Left renal cortex interstitium (tissue), 4 donors: ENCODE data around the gene TMEM131L. TPM values are rescaled to one million over a fixed set of nuclear protein-coding genes. Genes with fewer than 3 reads are reported as not detected.
"Not testable (repeated sequence)": the region's sequence is repeated elsewhere in the genome, so short reads cannot be mapped to it uniquely, and the experiment has no call there.

Experiments
- DNase-seq, 4 donors: peaks; one replicate each; pipeline ENCODE4 v3.0.0-alpha.2; 2013; ENCODE audit warnings: low read depth in 4 of 4, low spot score in 2 of 4, missing footprints in 1 of 4
- polyA plus RNA-seq, 4 donors: library from polyadenylated mRNA; unstranded; fragments of 120-200 nt; gene quantifications; one replicate each; pipeline ENCODE4 v1.2.1, GENCODE V29; 2013; ENCODE audit not compliant: insufficient read length in 4 of 4

The TMEM131L gene, protein sequence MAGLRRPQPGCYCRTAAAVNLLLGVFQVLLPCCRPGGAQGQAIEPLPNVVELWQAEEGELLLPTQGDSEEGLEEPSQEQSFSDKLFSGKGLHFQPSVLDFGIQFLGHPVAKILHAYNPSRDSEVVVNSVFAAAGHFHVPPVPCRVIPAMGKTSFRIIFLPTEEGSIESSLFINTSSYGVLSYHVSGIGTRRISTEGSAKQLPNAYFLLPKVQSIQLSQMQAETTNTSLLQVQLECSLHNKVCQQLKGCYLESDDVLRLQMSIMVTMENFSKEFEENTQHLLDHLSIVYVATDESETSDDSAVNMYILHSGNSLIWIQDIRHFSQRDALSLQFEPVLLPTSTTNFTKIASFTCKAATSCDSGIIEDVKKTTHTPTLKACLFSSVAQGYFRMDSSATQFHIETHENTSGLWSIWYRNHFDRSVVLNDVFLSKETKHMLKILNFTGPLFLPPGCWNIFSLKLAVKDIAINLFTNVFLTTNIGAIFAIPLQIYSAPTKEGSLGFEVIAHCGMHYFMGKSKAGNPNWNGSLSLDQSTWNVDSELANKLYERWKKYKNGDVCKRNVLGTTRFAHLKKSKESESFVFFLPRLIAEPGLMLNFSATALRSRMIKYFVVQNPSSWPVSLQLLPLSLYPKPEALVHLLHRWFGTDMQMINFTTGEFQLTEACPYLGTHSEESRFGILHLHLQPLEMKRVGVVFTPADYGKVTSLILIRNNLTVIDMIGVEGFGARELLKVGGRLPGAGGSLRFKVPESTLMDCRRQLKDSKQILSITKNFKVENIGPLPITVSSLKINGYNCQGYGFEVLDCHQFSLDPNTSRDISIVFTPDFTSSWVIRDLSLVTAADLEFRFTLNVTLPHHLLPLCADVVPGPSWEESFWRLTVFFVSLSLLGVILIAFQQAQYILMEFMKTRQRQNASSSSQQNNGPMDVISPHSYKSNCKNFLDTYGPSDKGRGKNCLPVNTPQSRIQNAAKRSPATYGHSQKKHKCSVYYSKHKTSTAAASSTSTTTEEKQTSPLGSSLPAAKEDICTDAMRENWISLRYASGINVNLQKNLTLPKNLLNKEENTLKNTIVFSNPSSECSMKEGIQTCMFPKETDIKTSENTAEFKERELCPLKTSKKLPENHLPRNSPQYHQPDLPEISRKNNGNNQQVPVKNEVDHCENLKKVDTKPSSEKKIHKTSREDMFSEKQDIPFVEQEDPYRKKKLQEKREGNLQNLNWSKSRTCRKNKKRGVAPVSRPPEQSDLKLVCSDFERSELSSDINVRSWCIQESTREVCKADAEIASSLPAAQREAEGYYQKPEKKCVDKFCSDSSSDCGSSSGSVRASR (N-terminal part only)
- polyA plus RNA-seq, result 10 to 100 TPM; 22.6 to 32.0 (median 27.5) TPM

DNA sequence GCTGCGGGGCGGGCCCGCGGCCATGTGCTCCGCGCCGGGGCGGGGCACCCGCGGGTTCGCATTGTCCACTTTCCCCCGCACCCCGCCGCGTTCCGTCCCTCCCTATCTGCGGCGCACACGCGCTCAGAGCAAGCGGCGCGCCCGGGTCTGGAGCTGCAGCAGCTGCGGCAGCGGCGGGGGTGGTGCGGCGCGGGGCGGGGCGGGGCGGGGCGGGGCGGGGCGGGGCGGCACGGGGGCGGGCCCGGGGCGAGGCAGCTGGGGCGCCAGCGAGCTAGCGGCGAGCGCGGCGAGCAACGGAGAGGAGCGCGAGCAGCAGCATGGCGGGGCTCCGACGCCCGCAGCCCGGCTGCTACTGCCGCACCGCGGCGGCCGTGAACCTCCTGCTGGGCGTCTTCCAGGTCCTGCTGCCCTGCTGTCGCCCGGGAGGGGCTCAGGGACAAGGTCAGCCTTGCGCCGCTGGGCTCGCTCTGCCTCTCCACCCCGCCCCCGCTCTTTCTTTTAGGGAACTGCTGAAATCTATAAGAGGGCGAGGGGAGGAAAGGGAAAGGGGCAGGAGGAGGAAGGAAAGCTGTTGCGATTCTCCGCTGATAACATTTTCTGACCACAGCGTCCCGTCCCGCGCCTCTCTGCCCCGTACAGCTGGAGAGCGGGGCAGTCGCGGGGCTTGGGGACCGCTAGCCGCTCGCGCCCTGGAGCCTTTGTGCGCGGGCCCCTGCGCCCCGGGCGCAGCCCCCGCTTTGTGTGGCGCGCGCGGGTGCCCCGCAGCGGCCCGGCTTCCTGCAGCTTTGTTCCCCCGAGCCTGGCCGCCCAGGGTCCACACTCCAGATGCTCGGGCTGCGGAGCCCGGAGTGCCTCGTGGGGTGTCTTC is at the start of gene TMEM131L:
TMEM131L (plus strand) TSS at position 280 of the 868 bp plus-strand sequence; CDS start at position 318, 38 bp downstream.
- peak in 1 of 4 donors; percentile 74 for DNase-seq

DNA sequence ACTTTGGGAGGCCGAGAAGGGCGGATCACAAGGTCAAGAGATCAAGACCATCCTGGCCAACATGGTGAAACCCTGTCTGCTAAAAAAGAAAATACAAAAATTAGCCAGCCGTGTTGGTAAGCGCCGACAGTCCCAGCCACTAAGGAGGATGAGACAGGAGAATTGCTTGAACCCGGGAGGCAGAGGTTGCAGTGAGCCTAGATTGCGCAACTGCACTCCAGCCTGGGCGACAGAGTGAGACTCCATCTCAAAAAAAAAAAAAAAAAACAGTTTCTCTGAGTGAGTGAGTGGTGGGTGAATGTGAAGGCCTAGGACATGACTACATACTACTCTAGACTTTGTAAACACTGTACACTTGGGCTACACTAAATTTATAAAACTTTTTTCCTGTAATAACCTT is 49.7 kb upstream of the TMEM131L start:
- not testable (repeated sequence) for DNase-seq

DNA sequence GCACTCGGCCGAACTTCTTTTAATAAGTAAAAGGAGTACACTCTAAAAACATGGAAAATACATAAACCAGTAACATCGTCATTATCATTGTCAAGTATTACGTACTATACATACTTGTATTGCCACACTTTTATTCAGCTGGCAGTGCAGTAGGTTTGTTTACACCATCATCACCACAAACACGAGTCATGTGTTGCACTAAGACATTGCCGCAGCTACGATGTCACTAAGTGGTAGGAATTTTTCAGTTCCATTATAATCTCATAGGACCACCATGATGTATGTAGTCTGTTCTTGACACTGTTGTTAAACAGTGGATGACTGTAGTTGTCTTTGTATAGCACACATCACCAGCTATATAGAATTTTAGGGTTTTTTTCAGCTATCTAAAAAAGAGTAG is 48.0 kb upstream of the TMEM131L start:
- no peak for DNase-seq

DNA sequence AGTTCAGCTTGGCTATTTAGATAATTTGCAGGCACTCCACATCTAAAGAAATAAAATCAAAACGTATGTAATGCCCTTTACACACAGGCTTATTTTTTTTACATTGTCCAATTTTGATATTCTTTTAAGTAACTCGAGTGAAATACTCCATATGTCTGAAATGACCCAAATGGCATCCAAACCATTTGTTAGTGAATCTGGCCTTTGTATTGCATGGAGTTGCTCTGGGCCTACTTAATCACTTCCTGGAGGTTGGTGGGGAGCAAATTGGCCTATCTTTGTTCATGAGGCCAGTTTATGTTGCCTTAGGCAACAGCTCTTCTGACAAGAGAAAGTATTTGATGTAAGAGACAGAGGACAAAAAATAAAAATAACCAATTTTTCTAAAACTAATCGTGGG is 47.6 kb upstream of the TMEM131L start:
- DNase-seq, result no peak

DNA sequence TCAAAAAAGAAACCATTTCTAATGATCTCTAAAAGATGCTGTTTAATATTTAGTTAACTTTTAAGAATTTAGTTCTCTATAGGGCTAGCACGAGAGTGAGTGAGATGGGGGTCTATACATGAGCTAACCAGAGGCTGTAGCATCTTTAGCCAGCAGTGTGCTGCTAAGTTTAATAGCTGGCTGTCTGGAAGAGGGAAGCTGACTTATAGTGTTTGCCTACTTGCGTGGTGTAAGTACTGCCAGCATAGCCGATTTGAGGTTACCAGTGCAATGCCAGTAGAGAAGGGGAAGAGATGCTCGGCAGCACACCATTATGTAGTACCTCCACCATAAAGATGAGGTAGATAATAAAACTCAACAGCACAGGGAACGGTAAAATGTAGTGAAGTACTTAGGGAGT is 47.1 kb upstream of the TMEM131L start:
- no peak for DNase-seq

DNA sequence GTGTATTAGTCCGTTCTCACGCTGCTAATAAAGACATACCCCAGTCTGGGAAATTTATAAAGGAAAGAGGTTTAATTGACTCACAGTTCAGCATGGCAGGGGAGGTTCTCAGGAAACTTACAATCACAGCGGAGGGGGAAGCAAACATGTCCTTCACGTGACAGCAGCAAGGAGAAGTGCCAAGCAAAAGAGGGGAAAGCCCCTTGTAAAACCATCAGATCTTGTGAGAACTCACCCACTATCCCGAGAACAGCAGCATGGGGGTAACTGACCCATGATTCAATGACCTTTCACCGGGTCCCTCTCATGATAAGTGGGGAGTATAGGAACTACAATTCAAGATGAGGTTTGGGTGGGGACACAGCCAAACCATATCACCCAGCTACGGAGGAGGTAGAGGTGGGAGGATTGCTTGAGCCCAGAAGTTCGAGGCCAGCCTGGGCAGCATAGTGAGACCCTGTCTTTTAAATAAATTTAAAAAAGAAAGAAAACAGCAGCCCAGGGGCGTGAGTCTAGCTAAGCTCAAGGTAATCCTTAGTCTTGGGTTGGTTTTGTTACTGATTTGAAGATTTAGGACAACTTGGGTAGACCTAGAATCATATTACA is 46.4 kb upstream of the TMEM131L start:
- DNase-seq, result no peak

DNA sequence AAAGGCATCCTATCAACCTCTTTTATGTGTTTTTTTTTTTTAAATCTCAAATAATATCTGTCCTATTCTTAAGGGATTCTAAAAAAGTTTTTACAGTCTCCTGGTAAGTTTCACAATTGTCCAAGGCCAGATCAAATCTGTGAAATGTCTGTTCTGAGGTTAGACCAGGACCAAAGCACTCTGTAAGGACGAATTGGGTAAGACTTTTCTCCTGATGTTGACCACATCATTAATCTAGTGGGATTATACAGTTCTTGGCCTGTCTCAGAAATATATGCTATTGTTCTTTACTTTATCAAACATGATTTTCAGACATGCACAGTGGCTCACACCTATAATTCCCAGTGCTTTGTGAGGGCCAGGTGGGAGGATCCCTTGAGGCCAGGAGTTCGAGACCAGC is 45.8 kb upstream of the TMEM131L start:
- no peak for DNase-seq

DNA sequence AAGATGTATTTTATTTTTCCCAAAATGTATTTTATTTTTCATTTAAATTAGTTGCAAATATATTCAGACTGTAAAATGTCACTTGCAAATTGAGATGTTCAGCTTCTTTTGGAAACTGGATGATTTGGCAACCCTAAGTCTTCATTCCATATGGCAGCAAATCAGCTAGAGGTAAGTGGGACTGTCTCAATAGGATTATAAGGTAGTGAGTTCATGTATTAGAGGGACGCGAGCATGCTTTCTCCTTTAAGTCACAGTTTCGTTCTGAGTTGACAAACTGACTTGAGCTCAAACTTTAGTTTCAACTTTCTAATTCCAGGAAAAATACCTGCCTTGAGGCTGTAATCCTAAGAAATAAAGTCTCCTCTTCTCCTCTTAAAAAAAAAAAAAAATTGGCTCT is 44.2 kb upstream of the TMEM131L start:
- no peak for DNase-seq

DNA sequence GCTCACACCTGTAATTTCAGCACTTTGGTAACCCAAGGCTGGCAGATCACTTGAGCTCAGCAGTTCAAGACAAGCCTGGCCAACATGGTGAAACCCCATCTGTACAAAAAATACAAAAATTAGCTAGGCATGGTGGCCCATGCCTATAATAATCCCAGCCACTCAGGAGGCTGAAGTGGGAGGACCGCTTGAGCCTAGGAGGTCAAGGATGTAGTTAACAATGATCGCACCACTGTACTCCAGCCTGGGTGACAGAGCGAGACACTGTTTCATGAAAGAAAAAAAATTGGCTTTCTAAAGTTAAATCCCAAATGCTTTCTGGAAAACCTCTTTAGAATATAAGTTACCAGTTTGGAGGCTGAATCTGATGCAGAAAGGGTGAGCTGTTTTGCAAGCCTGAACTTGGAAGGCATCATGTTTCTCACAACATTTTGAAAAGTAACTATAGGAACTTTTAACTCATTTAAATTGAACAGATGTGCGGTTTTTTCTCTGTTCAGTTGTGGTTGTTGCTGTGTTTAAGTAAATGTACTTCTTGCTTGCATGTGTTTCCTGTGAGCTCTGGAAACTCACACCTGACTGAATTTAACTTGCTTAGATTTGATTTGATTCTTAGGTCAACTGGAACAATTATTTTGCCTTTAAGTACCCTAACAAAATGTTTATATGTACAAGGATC is 39.8 kb upstream of the TMEM131L start:
- DNase-seq, result no peak

DNA sequence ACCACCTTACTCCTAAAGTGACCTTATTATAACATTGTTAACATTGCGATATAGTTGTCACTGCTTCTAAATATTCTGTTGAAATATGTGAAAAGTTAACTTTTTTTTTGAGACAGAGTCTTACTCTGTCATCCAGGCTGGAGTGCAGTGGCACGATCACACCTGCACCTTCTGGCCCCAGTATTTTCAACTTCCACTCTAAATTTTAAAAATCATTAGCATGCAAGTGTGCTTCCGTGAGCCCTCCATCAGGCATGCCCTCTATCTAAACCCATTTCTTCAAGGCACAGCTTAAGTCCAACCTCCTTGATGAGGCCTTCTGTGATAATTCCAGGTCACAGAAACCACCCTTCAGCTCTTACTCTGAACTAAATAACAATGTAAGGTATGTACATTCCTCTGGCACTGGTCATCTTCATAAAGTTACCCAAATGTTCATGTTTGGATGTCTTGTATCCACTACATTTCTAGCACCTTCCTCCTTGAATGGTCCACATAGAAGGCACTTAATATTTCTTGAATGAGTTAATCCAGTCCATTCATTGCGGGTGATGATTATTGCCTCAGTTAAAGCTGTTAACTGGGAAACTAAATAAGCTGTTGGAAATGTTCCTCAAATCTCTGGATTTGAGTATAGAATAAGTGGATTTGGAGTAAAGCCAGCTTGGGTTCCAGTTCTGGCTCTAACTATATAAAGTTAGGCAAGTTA is 38.6 kb upstream of the TMEM131L start:
- no peak for DNase-seq

DNA sequence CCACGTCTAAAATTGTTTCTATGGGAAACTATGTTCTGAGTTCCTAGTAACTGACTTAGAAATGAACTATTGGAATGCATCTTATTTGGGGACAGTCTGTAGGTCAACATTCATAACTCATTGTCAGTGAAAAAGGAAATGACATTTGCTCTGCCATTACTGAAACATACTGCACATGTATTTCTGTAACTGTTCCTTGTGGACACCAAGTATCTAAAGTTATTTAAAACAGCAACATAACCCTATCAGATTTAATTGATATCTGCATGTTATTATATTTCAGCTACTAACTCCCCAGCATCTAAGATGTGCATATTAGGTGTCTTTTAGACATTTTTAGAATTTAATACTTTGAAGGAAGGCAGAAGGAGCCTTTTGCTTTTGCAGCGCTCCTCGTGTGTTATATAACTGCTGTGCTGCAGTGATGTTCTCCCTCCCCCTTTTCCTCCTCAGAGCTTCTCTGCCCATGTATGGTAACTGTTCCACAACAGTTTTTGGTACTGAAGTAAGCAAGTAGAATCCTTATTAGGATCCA is 37.2 kb upstream of the TMEM131L start:
- DNase-seq, result peak in 2 of 4 donors; percentile 51 to 64

DNA sequence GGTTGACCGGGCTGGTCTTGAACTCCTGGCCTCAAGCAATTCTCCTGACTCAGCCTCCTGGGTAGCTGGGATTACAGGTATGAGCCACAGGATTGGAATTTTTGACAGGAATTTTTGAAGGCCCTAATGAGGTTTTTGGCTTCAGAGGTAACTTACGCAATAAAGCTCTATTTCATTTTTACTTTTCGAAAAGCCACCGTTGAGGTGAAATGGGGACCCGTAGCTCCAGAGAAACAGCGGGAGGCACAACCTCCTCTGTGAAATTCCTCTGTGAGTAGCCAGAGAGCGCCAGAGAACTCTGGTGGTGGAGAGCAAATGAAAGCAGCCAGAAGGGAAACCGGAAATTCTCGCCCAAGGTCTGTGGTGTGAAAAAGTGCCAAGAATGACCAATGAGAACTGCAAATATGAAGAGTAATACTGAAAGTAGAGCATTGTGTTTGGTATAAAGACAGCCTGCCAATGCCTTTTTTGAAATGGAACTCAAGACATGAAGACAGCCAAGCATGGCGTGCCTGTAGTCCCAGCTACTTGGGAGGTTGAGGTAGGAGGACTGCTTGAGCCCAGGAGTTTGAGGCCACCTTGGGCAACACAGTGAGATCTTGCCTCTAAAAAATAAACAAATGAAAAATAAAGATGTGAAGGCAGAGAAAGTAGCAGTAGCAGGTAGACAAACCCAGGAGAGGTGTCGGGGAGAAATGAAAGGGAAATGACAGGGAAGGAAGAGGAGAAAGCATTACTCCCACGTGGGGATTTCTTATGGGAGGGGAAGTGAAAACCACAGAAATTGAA is 33.0 kb upstream of the TMEM131L start:
- DNase-seq, result no peak

DNA sequence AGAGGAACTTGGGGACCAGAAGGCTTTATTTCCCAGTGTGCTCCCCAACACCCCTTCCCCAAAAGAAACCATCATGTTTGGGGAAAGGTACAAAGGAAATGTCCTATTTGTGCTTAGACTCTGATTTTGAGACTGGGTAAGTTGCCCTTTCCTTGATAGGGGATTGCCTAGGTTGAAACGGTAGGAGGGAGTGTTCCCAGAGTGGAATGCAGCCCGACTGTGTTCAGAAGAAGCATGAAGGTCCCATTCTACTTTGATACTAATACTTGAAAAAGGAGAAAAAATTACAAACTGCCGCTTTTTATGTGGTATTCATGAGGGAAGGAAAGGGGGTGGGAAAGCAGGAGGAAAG is 32.4 kb upstream of the TMEM131L start:
- no peak for DNase-seq

DNA sequence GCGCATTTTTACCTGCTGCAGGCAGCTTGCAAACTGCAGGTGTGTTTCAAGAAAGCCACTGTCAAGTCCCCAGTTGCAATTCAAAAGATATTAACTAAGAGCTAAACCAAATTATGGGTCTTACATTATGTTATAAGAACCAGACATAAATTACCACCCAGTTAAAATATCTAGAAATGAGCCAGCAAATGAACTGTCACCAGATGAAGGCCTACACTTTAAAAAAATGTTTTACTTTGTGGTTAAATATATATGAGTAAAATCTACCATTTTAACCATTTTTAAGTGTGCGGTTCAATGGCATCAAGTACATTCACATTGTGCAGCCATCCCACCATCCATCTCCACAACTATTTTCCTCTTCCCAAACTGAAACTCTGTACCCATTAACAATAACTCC is 32.0 kb upstream of the TMEM131L start:
- DNase-seq, result no peak

DNA sequence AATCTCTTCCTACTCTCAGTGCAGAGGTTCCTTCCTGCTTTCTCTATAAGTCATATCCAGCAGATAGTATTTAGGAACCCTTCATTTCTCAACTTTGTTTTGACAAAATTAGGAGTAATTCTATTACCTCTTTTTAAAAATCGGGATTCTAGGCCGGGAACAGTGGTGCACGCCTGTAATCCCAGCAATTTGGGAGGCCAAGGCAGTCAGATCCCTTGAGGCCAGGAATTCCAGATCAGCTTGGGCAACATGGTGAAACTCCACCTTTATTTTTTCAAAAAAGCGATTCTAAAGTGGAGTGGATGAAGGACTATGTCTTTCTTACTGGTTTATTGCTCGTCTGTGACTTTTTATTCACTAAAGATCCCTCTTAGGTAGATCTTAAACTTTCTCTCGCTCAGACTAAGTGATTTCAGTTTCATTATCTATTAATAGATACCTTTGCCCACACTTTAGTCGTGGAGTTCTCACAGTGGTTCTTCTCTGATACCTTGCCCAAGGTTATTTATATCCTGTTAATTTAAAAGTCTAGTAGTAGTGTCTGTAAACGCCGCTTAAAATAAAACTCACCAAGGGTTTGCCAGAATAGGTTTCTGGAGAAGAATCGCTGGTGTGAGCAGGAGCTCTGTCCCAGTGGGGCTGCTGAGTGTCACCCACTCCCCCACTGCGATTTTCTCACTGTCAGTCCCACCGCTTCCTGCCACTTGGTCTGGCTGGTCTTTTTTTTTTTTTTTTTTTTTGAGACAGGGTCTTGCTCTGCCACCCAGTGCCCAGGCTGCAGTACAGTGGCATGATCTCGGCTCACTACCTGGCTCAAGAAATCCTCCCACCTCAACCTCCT is 27.0 kb upstream of the TMEM131L start:
- no peak for DNase-seq

DNA sequence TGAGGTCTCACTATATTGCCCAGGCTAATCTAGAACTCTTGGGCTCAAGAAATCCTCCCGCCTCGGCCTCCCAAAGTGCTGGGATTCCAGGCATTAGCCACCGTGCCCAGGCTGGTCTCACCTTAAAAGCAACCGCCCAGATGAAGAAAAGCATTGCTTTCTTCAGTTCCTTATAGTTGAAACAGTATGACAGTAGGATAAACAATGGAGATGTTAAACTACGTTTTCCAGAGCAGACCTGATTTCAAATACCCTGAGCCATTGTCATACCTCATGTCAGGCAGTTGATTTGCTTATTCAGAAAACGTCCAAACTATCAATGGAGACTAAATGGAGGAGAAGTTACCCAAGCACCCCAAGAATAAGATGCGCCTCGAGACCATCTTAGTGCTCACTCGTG is 26.3 kb upstream of the TMEM131L start:
- DNase-seq, result no peak
